HG03520 (cell line): Measurements from ENCODE around the gene NUMB.

Experiments used
- ATAC-seq: cut with Tn5 transposase; IDR thresholded peaks from one replicate; pipeline ENCODE4 v1.9.1; 2021; ENCODE audit warnings: mild to moderate bottlenecking, moderate library complexity; ENCODE audit not compliant: unreplicated experiment

Gene NUMB

DNA sequence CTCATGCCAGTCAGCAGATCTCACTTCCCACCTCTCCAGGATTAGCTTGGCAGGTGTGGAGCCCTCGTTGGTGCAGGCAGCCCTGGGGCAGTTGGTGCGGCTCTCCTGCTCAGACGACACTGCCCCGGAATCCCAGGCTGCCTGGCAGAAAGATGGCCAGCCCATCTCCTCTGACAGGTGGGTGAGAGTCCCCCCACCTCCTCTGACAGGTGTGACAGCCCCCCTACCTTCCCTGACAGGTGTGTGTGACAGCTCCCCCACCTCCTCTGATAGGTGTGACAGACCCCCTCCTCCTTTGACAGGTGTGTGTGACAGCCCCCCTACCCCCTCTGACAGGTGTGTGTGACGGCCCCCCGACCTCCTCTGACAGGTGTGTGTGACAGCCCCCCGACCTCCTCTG, 194.7 kb downstream of the NUMB start:
- no peak for ATAC-seq

DNA sequence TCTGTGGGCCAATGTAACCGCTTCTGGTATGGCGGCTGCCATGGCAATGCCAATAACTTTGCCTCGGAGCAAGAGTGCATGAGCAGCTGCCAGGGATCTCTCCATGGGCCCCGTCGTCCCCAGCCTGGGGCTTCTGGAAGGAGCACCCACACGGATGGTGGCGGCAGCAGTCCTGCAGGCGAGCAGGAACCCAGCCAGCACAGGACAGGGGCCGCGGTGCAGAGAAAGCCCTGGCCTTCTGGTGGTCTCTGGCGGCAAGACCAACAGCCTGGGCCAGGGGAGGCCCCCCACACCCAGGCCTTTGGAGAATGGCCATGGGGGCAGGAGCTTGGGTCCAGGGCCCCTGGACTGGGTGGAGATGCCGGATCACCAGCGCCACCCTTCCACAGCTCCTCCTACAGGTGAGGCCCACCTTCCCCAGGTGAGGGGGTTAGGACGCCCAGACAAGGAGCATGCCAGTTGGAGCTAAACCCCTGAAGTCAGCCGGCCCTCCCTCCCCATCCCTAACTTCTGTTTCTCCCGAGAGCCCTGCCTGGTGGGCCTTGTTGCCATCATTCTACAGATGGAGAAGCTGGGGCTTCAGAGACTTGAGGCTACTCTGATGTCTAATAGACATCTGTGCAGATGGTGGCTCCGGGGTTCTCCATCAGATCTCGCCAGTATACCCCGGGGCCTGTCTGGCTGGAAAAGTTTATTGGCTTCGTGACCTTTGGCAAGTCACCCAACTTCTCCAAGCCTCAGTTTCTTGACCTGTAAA, 195.7 kb downstream of the NUMB start:
- ATAC-seq, result no peak

DNA sequence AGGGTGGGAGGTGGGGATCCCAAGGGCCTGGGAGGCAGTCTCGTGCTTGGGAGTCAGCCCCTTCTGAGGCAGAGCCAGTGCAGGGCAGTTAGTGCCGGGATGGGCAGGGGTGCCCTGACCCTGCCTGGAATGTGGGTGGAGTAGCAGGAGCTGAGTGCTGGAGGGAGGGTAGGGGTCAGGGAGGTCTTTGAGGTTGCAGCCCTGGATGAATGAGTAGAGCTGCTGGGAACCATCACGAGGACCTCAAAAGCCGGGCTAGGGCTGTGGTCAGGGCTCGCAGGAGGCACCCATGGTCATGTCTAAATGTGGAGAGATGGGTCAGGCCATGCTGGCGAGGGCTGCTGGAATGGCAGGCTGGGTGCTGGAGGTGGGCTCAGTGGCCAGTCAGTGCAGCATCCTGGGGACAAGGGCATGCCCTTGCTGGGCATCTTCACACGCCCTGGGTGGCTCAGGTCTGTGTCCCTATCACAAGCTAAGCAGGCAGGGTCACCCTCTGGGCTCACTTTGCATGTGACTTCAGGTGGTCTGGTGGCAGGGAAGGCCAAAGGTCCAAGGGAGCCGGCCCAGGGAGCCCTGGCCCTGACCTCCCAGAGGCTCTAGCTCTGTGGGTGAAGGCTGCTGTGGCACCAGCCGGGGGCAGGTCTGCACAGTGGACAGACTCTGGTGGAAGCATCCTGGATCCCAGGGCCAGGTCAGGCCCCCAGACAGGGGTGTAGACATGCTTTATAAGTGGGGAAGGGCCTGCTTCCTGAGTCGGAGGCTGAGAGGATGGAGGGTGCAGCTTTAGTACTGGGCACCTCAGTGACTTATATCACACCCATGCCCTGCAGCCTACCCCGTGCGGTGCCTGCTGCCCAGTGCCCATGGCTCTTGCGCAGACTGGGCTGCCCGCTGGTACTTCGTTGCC, 196.6 kb downstream of the NUMB start:
- no peak for ATAC-seq

DNA sequence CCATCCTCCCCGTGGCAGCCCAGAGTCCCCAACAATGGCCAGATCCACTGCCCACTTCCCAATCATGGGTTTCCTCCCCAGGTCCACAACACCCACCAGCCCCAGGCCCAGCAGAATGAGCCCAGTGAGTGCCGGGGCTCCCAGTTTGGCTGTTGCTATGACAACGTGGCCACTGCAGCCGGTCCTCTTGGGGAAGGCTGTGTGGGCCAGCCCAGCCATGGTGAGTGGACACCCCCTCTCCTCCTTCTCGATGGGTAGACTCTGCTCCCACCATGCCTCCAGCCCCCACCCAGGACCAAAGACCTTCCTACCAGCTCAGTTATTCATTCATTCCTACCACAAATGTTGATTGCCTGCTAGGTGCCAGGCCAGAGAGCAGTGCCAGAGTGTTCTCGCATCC, 197.3 kb downstream of the NUMB start:
- ATAC-seq, result no peak

DNA sequence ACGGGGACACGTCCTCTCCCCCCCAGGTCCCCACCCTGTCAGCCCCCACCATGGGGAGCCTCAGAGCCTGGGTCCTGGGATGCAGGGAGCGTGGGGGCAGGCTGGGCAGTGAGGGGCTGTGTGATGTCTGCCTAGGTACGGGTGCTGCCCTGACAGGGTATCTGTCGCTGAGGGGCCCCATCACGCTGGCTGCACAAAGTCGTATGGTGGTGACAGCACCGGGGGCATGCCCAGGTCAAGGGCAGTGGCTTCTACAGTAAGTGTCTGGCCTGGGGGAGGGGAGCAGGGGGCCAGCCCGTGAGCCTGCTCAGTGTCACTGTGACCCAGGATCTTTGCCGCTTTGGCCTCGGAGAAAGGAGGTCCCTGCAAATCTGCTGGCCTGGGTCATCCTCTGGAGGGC, 197.8 kb downstream of the NUMB start:
- no peak for ATAC-seq

DNA sequence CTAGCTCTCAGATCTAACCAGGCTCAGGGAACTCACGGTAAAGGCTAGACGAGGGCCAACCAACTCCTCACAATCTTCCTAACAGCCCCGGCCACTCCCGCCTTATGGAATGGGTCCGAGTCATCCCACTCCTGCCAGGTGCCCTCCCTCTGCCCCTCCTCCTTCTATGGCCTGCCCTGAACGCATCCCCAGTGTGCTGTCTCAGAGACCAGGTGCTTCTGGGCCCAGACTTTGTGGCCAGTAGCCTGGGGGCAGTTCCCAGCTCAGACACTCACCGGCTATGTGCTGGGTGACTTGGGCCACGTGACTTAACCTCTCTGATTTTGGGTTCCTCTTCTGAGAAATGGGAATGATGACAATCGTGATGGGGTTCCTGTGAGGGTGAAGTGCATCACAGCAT, 198.5 kb downstream of the NUMB start:
- no peak for ATAC-seq

DNA sequence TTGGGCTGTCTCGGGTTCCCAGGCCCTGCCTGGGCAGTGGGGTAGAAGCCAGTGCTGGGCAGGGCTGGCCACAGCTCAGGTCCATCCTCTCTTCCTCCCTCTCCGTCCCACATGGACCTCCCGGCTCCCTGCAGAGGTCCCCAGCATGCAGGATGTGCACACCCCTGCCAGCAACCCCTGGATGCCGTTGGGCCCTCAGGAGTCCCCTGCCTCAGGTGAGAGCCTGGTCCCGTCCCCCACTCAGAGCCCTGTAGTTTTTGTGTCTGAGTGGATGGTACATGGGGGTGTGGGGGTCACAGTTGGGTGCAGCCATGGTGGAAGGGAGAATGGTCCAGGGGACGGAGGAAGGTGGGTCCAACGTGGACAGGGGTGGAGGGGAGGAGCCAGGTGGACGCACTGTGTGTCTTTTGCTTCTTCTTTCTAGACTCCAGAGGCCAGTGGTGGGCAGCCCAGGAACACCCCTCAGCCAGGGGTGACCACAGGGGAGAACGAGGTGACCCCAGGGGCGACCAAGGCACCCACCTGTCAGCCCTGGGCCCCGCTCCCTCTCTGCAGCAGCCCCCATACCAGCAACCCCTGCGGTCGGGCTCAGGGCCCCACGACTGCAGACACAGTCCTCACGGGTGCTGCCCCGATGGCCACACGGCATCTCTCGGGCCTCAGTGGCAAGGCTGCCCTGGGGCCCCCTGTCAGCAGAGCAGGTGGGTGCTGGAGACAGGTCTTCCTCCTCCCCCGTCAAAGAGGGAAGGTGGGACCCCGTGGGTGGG, 199.3 kb downstream of the NUMB start:
- ATAC-seq, result no peak

DNA sequence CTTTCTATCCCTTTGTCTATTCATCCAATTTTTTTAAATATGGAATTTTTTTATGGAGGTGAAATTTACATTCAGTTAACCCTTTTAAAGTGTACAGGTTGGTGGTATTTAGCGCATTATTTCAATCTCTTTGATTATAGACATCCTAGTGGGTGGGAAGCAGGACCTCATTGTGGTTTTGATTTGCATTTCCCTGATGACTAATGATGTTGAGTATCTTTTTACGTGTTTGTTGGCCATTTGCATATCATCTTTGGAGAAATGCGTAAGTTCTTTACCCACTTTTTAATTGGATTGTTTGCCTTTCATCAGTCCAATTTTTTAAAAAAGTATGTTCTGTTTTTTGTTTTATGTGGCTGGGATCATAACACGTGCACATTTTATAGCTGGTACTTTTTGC, 200.3 kb downstream of the NUMB start:
- ATAC-seq, result no peak

DNA sequence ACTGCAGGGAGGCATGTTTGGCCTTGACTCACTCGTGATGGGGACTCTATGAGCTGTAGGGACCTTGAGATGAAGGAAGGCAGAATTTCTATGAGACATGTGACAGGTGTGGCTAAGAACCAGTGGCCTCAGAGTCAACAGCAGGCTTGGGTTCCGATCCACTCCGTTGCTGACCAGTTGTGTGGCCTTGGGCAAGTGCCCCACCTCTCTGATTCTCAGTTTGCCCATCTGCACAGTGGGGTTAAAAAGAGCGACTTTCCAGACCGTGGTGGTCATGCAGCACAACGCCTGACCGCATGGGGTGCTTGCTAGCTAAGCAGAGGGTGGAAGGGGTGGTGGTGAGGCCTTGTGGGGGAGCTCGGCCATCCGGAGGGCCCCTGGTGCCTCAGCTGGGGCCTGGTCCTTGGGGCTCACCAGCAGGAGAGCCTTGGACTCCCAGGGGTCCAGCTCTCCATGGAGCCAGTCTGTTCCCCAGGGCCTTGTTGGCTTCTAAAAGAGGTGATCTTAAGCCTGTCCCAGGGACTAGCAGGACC, 202.6 kb downstream of the NUMB start:
- no peak for ATAC-seq

DNA sequence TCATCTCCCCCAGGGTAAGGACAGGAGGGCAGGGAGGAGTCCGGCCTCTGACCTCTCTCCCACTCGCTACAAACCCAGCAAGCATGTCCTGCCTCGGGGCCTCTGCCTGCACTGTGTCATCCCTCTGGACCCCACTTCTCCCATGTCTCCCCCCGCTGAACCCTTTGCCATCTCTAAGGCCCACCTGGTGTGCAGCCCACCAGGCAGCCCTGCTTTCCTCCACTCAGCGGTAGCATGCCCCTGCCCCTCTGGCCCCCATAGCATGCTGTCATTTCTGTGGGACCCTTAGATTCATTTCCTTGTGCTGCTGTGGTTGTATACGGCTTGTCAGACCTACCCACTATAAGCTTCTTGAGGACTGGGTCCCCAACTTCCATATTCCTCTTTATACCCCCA, 203.3 kb downstream of the NUMB start:
- no peak for ATAC-seq

DNA sequence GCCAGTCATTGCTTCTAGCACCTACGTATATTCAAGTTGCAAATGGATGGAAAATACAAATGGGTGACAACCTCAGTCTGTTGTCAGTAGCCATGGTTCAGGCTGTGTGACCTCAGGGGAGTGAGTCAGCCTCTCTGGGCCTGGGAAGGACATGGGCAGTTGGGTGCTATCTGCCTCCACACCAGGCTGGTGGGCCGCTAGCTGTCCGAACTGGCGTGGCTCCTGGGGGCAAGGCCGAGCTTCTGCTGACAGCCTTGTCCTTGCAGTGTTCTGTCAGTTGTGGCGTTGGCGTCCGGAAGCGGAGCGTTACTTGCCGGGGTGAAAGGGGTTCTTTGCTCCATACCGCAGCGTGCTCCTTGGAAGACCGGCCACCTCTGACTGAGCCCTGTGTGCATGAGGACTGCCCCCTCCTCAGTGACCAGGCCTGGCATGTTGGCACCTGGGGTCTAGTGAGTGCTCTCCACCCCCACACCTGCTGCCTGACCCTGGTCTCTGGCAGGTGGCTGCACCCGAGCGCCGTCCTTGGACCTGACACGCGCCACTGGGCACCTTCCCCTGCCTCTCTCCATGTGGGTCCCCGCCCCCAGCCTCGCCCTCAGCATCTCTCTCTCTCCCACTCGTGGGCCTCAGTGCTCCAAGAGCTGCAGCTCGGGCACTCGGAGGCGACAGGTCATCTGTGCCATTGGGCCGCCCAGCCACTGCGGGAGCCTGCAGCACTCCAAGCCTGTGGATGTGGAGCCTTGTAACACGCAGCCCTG, 203.9 kb downstream of the NUMB start:
- no peak for ATAC-seq

DNA sequence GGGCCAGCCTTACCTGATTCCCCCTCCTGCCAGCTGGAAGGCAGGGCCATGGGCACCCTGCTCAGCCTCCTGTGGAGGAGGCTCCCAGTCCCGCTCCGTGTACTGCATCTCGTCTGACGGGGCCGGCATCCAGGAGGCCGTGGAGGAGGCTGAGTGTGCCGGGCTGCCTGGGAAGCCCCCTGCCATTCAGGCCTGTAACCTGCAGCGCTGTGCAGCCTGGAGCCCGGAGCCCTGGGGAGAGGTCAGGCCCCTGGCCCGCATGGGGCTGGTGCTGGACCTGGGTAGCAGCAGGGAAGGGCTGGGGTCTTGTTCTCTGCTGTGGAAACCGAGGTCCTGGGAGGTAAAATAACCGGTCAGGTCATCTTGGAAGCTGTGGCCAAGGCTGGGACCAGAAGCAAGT, 204.6 kb downstream of the NUMB start:
- ATAC-seq, result no peak

DNA sequence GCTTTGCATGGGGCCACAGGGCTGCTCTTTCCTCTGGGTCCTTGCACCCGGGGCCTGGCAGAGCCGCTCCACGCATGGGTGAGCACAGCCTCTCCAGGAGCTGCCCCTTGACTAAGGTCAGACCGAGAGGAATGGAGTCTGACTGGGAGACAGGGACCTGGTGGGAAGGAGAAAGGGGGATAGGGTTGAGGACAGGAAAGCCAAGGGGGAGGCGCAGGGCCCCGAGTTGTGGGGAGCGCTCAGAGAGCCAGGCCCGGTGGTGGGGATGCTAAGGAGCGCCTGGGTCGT, 205.1 kb downstream of the NUMB start:
- no peak for ATAC-seq

DNA sequence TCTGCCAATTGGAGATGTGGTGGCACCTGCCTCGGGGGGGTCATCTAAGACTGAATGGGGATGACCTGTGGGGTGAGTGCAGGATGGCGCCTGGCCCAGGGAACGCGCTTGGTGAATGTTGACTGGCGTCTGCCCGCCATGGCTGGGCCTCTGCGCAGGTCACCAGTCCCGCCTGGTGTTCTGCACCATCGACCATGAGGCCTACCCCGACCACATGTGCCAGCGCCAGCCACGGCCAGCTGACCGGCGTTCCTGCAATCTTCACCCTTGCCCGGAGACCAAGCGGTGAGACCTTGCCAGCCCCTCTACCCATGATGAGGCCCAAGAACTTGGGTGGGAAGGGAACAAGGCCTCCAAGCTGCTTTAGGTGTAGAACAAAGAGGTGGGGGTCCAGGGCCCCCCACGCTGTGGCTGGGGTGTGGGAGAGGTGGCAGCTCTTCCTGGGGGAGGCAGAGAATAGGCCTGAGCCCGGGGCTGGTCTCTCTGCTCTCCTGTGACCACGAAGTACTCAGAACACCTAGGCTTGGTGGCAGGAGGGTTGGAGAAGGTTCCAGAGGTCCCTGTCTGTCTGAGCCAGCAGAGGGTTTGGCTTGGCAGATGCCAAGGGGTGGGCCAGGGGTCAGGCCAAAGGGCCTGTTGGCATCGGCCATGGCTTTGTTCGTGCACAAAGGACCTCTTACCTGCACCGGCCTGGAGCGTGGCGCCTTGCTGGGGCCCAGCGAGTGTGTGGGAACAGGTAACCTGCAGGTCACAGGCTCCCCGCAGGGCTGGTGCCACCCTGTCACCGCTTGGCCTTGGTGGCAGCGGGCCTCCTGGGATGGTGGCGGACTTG, 205.6 kb downstream of the NUMB start:
- ATAC-seq, result no peak

DNA sequence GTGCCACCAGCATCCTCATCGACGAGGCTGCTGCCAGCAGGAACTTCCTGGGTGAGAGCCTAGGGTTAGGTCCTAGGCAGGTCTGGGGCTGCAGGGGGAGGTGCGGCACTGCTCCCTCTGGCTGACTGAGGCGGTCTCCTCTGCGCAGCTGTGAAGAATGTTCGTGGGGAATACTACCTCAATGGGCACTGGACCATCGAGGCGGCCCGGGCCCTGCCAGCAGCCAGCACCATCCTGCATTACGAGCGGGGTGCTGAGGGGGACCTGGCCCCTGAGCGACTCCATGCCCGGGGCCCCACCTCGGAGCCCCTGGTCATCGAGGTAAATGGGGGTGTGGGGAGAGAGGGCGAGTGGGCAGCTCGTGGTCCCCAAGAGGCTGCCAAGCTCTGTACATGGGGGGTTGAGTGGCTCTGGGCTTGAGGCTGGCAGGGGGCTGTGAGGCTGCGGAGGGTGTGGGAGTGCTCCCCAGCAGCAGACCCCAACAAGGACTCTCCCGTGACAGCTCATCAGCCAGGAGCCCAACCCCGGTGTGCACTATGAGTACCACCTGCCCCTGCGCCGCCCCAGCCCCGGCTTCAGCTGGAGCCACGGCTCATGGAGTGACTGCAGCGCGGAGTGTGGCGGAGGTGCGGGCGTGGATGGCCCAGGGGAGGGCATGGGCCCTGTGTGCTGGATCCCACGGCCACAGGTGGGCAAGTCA, 206.7 kb downstream of the NUMB start:
- no peak for ATAC-seq

DNA sequence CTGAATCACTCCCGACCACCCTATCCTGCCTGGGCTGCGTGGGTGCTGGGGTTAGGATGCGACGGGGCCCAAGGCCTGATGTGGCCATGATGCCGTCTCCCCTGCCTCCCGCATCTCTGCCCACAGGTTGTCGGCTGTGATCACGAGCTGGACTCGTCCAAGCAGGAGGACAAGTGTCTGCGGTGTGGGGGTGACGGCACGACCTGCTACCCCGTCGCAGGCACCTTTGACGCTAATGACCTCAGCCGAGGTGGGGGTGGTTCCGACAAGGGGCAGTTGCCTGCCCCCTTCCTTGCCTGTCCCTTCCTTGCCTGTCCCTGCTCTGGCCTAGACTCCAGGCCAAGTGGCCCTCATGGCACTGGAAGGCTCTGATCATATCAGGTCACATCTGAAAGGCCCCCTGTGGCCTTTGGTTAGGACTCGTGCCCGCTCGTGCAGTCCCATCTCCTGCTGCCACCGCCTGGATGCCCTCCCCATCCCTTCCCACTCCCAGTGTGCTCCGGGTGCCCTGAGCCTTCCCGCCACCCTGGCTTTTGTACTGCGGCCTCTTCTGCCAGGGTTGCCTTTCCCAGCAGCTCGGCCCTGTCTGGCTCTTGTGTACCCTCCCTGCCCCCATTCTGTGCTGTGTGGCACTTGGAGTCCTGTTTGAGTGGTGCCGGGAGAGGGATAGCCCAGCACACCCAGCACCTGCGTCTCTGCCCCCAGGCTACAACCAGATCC, 207.4 kb downstream of the NUMB start:
- ATAC-seq, result no peak

DNA sequence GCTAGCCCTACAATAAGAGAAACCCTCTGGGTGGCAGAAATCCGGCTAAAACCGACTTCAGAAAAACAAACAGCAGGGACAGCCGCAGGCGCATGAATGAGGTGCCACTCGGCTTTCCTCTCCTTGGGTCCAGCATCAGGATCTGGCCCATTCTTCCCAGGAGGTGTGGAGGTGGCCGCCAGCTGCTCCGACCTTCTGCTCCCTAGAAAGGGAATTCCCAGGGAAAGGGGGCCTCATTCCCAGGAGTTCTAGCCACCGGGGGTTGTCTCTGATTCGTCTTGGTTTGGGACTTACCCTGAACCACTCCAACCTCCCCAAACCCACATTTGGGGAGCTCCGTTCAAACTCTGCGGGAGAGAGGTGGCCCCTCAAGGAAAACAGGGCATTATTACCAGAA, 208.0 kb downstream of the NUMB start:
- no peak for ATAC-seq

DNA sequence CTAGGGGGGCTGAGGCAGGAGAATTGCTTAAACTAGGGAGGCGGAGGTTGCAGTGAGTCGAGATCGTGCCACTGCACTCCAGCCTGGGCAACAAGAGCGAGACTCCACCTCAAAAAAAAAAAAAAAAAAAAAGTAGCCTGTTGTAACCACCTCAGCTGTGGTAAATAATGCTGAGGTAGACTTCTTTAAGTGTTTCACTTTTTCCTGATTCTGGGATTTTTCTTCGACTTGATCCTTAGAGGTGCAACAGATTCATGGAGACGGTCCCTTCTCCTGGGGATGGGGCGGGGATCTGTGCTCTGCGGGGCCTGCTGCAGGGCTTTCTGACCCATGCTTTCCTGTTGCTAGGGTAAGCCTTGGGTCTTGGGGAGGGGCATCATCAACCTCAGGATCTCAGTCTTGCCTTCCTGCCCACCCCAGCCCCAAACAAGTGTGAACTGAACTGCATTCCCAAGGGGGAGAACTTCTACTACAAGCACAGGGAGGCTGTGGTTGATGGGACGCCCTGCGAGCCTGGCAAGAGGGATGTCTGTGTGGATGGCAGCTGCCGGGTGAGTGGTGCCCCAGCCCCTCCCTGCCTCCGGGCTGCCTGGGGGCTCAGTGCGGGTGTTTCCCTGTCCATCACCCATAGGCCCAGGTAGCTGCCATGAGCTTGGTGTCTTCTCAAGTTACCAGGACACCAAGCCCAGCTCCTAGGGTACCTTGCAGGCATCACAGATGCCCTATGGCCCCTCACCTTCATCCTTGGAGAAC, 208.6 kb downstream of the NUMB start:
- ATAC-seq, result no peak
